Measurements from ENCODE around the gene NAA16. TPM values are rescaled to one million over a fixed set of nuclear protein-coding genes. Genes with fewer than 3 reads are reported as not detected.

The NAA16 gene
- total and polyA plus RNA-seq, 10 of the 15 experiments (the other 5 are each of a cell fraction or from before 2014, with no cell fraction given) = 5.4 to 18.5 (median 13.2) TPM

DNA sequence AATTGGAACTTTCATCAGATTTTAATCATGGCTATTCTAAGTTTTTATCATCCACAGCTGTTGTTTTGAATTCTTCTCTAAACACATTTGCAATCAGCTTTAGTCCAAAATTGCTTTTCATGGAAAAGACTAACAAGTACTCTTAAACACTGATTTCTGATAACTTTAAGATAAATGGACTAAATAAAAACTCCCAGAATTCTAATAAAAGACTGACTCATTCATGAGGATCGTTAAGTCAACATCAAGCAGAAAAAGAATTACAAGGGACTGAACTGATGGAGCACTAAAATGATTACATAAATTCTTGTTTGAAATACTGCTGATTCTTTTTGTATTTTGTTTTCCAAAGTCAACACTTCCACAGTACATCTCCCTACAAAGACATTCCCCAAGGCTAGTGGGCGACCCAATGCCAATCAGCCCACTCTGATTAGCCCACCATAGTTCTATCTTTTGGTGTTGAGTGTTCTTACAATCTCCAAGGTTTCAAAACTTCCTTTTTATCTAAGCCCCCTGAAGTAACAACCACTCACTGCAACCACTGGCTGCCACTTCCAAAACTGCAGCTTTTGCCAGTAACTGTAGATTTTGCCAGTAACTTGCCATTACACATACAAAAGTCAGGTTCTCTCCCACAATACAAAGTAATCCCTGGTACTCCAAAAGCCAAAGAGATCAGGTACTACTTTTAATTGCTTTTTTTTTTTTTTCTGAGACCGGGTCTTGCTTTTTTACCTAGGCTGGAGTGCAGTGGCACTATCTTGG, 14.0 kb upstream of the NAA16 start:
- in situ Hi-C loops (cut with MboI) = no loop called here

More for the DNA sequence above, 14.0 kb upstream of the NAA16 start:
- ATAC-seq (no peak), FAIRE-seq (no peak), DNase-seq (ENCODE audit: low read depth, low spot score) (no peak)
- SMC1A ChIA-PET (ENCODE audit: uncharacterized antibody, unreplicated experiment) = interaction anchor here (1.9 kb wide), 1 partner anchor 27 kb away, joined by 5 read pairs; no protein-coding TSS in a partner anchor
- Histone ChIP-seq H2AFZ (ENCODE audit: control insufficient read depth, low read depth, low read length) (no peak overlapping the region), H4K20me1 (ENCODE audit: control insufficient read depth, insufficient read depth) (no peaks in the 10 kb centered on the region), H3K4me1 (ENCODE audit: control insufficient read depth, insufficient read depth, low read length) (no peaks in the 10 kb centered on the region), H3K79me2 (ENCODE audit: control insufficient read depth, insufficient read depth, low read length) (no peaks in the 10 kb centered on the region), H3K27me3 (replicated peaks in 1 of 2; ENCODE audit: control insufficient read depth in 2 of 2, insufficient read depth in 2 of 2, low read length in 1 of 2) (no peaks in the 10 kb centered on the region), H3K27ac (ENCODE audit: control insufficient read depth, insufficient read depth) (no peak overlapping the region), H3K4me3 (no peak overlapping the region), H3K9ac (ENCODE audit: control insufficient read depth, insufficient read depth, low read length) (no peak overlapping the region), H3K9me3 (replicated peaks; ENCODE audit: control insufficient read depth, insufficient read depth, low read length) (no peaks in the 10 kb centered on the region), H3K36me3 (ENCODE audit: control insufficient read depth in 2 of 2, insufficient read depth in 2 of 2, low read length in 1 of 2) (no peaks in the 10 kb centered on the region), H3K4me2 (ENCODE audit: control insufficient read depth, insufficient read depth) (no peak overlapping the region)
- RAD21 ChIA-PET (ENCODE audit: unreplicated experiment) = no interaction called here
- BruUV-seq (replicated peaks) = no TSS peak
- TF ChIP-seq SMARCA5 (IDR thresholded peaks at IDR 0.05) = no peak
- TF ChIP-seq NFYB (IDR thresholded peaks at IDR 0.05; ENCODE audit: insufficient read depth, low read depth, low read length) = no peak
- no peak for TF ChIP-seq SIX5 (IDR thresholded peaks at IDR 0.05; ENCODE audit: low read depth, low read length, severe bottlenecking)
- TF ChIP-seq KLF5 (IDR thresholded peaks at IDR 0.05; ENCODE audit: partially characterized antibody) = no peak
- no peak for TF ChIP-seq BHLHE40 (IDR thresholded peaks at IDR 0.05; ENCODE audit: borderline replicate concordance in 1 of 2, low read depth in 2 of 2, low read length in 1 of 2)
- no peak for TF ChIP-seq SMAD1 (IDR thresholded peaks at IDR 0.05; ENCODE audit: low read depth, partially characterized antibody)
- TF ChIP-seq, protein P1, sequence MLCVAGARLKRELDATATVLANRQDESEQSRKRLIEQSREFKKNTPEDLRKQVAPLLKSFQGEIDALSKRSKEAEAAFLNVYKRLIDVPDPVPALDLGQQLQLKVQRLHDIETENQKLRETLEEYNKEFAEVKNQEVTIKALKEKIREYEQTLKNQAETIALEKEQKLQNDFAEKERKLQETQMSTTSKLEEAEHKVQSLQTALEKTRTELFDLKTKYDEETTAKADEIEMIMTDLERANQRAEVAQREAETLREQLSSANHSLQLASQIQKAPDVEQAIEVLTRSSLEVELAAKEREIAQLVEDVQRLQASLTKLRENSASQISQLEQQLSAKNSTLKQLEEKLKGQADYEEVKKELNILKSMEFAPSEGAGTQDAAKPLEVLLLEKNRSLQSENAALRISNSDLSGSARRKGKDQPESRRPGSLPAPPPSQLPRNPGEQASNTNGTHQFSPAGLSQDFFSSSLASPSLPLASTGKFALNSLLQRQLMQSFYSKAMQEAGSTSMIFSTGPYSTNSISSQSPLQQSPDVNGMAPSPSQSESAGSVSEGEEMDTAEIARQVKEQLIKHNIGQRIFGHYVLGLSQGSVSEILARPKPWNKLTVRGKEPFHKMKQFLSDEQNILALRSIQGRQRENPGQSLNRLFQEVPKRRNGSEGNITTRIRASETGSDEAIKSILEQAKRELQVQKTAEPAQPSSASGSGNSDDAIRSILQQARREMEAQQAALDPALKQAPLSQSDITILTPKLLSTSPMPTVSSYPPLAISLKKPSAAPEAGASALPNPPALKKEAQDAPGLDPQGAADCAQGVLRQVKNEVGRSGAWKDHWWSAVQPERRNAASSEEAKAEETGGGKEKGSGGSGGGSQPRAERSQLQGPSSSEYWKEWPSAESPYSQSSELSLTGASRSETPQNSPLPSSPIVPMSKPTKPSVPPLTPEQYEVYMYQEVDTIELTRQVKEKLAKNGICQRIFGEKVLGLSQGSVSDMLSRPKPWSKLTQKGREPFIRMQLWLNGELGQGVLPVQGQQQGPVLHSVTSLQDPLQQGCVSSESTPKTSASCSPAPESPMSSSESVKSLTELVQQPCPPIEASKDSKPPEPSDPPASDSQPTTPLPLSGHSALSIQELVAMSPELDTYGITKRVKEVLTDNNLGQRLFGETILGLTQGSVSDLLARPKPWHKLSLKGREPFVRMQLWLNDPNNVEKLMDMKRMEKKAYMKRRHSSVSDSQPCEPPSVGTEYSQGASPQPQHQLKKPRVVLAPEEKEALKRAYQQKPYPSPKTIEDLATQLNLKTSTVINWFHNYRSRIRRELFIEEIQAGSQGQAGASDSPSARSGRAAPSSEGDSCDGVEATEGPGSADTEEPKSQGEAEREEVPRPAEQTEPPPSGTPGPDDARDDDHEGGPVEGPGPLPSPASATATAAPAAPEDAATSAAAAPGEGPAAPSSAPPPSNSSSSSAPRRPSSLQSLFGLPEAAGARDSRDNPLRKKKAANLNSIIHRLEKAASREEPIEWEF (IDR thresholded peaks at IDR 0.05; ENCODE audit: insufficient replicate concordance, low read depth, low read length) = no peak
- TF ChIP-seq POLR2AphosphoS5 (IDR thresholded peaks at IDR 0.05; ENCODE audit: low read length) = no peak
- CTCF ChIA-PET = interaction anchor here (0.7 kb wide), 1 partner anchor 73 kb away, joined by 3 read pairs; no protein-coding TSS in a partner anchor
- intact Hi-C loops (cut with micrococcal nuclease; ENCODE audit: unreplicated experiment) = no loop called here
- WGBS (ENCODE audit: insufficient coverage, insufficient replicate concordance, low lambda C conversion rate, missing lambda C conversion rate) = 65% methylated on average over 3 of the region's 3 CpGs
- POLR2A ChIA-PET = no interaction called here

Data from GM12878 (cell line).